Astrocyte of the spinal cord (primary cell): ENCODE data around the gene TJP2.

Experiments used
- DNase-seq: peaks from one replicate; pipeline ENCODE4 v3.0.0; 2011; ENCODE audit warnings: low read depth, low spot score
- H3K4me3 ChIP-seq: 2 replicates; pipeline ENCODE4 v1.5.1; 2011; ENCODE audit warnings: low read depth, mild to moderate bottlenecking, low read length, moderate library complexity
- CTCF ChIP-seq: IDR thresholded peaks from 2 replicates; pipeline ENCODE4 v1.5.1; 2012; ENCODE audit warnings: low read depth, mild to moderate bottlenecking, low read length, inconsistent platforms
- in situ Hi-C: cut with HindIII; loops from 2 replicates; pipeline ENCODE4 v1.10.0; 2017; ENCODE audit warnings: low sequenced_read_pairs

Gene TJP2

GRCh38 chr9:69273161-69273560, 99.1 kb downstream of the TJP2 start:
- no peak for DNase-seq
- no peak overlapping the region for H3K4me3 ChIP-seq
- in situ Hi-C loops = no loop called here
- no peak for TF ChIP-seq CTCF

- H3K4me3 ChIP-seq = no peak overlapping the region
- in situ Hi-C loops = no loop called here
- TF ChIP-seq CTCF = no peak
- peak; percentile 3 for DNase-seq
Measured at GRCh38 chr9:69276775-69277174, 102.7 kb downstream of the TJP2 start.

- no peak for DNase-seq
- TF ChIP-seq CTCF = no peak
- no peak overlapping the region for H3K4me3 ChIP-seq
- in situ Hi-C loops = no loop called here
Measured at GRCh38 chr9:69279084-69279731, 105.1 kb downstream of the TJP2 start.

- no peak for TF ChIP-seq CTCF
- in situ Hi-C loops = no loop called here
- no peak for DNase-seq
- no peak overlapping the region for H3K4me3 ChIP-seq
Measured at GRCh38 chr9:69279733-69280132, 105.7 kb downstream of the TJP2 start.

GRCh38 chr9:69283003-69283402, 108.9 kb downstream of the TJP2 start:
- no peak for DNase-seq
- no peak overlapping the region for H3K4me3 ChIP-seq
- TF ChIP-seq CTCF = no peak
- in situ Hi-C loops = no loop called here

- no peak for DNase-seq
- in situ Hi-C loops = no loop called here
- H3K4me3 ChIP-seq = no peak overlapping the region
- TF ChIP-seq CTCF = no peak
Measured at GRCh38 chr9:69292078-69292477, 118.0 kb downstream of the TJP2 start.

GRCh38 chr9:69293156-69293555, 119.1 kb downstream of the TJP2 start:
- no peak for TF ChIP-seq CTCF
- H3K4me3 ChIP-seq = no peak overlapping the region
- in situ Hi-C loops = no loop called here
- no peak for DNase-seq
